DND-41 (cell line): ENCODE data around the gene POLN.

Experiments used
- ATAC-seq: fragments of 200-7000 bp; cut with Tn5 transposase; 3 replicates; pipeline ENCODE4 v1.9.1; 2021; ENCODE audit warnings: low read depth; ENCODE audit not compliant: insufficient read depth
- DNase-seq: peaks from one replicate; pipeline ENCODE4 v3.0.0-alpha.2; 2020
- H2AFZ ChIP-seq: 2 replicates; pipeline ENCODE4 v1.6.0; 2012; ENCODE audit warnings: low read depth, low read length
- H3K27ac ChIP-seq: 2 replicates; pipeline ENCODE4 v1.5.1; 2012; ENCODE audit warnings: low read length, inconsistent platforms
- H3K27me3 ChIP-seq: fragments of 200-600 bp; sonication (generic); 2 replicates; pipeline ENCODE4 v1.6.0; 2012; ENCODE audit warnings: low read length, mild to moderate bottlenecking, inconsistent platforms; ENCODE audit not compliant: insufficient read depth, poor library complexity
- H3K36me3 ChIP-seq: 2 replicates; pipeline ENCODE4 v1.5.1; 2012; ENCODE audit warnings: low read length, inconsistent platforms; ENCODE audit not compliant: insufficient read depth
- H3K4me1 ChIP-seq: 2 replicates; pipeline ENCODE4 v1.5.1; 2012; ENCODE audit warnings: mild to moderate bottlenecking, low read length; ENCODE audit not compliant: insufficient read depth
- H3K4me2 ChIP-seq: 2 replicates; pipeline ENCODE4 v1.6.0; 2012; ENCODE audit warnings: mild to moderate bottlenecking, moderate library complexity, low read length, inconsistent platforms; ENCODE audit not compliant: insufficient read depth
- H3K4me3 ChIP-seq, 2 experiments: fragments of 200-600 bp in 1 of 2; shearing (Covaris generic) in 1 of 2; 2 replicates each; pipeline ENCODE4 v1.5.1; 2012 to 2016; ENCODE audit warnings: inconsistent platforms in 2 of 2, low read length in 2 of 2, mild to moderate bottlenecking in 2 of 2, low read depth in 1 of 2, moderate library complexity in 1 of 2
- H3K79me2 ChIP-seq: 2 replicates; pipeline ENCODE4 v1.6.0; 2012; ENCODE audit warnings: low read length, inconsistent platforms; ENCODE audit not compliant: insufficient read depth
- H3K9ac ChIP-seq: 2 replicates; pipeline ENCODE4 v1.6.0; 2012; ENCODE audit warnings: low read depth, mild to moderate bottlenecking, inconsistent platforms, low read length, moderate library complexity
- H3K9me3 ChIP-seq: 2 replicates; pipeline ENCODE4 v1.5.1; 2012; ENCODE audit warnings: low read length, moderate library complexity, mild to moderate bottlenecking, inconsistent platforms; ENCODE audit not compliant: insufficient read depth, severe bottlenecking
- H4K20me1 ChIP-seq: 2 replicates; pipeline ENCODE4 v1.6.0; 2012; ENCODE audit warnings: low read length; ENCODE audit not compliant: insufficient read depth
- EZH2 ChIP-seq: IDR thresholded peaks from 3 replicates; pipeline ENCODE4 v1.6.1; 2012; ENCODE audit warnings: borderline replicate concordance, low read depth, mild to moderate bottlenecking, moderate library complexity, low read length, inconsistent platforms; ENCODE audit not compliant: severe bottlenecking
- TF ChIP-seq, protein P1 (sequence below): IDR thresholded peaks from 2 replicates; pipeline ENCODE4 v1.5.1; 2012; ENCODE audit warnings: borderline replicate concordance, low read length, moderate library complexity, mild to moderate bottlenecking; ENCODE audit not compliant: poor library complexity, severe bottlenecking; ENCODE audit errors: extremely low read depth

The POLN gene

DNA sequence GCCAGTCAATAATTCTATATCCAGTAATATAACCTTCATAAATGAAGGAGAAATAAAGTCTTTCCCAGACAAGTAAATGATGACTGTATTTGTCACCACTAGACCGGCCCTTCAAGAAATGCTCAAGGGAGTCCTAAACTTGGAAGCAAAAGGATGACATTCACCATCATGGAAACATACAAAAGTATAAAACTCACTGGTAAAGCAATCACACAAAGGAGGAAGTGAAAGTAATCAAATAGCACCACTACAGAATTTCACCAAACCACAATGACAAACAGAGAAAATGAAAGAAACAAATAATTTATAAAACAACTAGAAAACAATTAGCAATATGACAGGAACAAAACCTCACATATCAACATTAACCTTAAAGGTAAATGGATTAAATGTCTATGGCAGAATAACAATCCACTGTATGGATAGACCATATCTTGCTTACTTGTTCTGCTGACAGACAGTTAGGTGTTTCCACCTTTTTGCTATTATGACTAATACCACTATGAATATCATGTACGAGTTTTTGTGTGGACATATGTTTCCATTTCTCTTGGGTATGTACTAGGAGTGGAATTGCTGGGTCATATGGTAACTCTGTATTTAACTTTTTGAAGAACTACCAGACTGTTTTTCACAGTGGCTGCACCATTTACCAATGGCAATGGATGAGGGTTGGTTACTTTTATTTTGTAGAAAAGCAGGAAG, 137.9 kb downstream of the POLN start:
- TF ChIP-seq, protein P1, sequence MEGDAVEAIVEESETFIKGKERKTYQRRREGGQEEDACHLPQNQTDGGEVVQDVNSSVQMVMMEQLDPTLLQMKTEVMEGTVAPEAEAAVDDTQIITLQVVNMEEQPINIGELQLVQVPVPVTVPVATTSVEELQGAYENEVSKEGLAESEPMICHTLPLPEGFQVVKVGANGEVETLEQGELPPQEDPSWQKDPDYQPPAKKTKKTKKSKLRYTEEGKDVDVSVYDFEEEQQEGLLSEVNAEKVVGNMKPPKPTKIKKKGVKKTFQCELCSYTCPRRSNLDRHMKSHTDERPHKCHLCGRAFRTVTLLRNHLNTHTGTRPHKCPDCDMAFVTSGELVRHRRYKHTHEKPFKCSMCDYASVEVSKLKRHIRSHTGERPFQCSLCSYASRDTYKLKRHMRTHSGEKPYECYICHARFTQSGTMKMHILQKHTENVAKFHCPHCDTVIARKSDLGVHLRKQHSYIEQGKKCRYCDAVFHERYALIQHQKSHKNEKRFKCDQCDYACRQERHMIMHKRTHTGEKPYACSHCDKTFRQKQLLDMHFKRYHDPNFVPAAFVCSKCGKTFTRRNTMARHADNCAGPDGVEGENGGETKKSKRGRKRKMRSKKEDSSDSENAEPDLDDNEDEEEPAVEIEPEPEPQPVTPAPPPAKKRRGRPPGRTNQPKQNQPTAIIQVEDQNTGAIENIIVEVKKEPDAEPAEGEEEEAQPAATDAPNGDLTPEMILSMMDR = no peak
- no peak for TF ChIP-seq EZH2
- H3K79me2 ChIP-seq = no peaks in the 10 kb centered on the region
- no peak for DNase-seq
- no peak overlapping the region for H3K27ac ChIP-seq
- no peak for ATAC-seq
- no peaks in the 10 kb centered on the region for H3K36me3 ChIP-seq
- H3K27me3 ChIP-seq = no peaks in the 10 kb centered on the region
- H3K9ac ChIP-seq = no peak overlapping the region
- no peaks in the 10 kb centered on the region for H3K4me1 ChIP-seq
- no peak overlapping the region for H3K4me2 ChIP-seq
- no peaks in the 10 kb centered on the region for H4K20me1 ChIP-seq
- peaks cover 14% of the 10 kb centered on the region for H3K9me3 ChIP-seq
- no peak overlapping the region for H3K4me3 ChIP-seq
- H2AFZ ChIP-seq = no peak overlapping the region

DNA sequence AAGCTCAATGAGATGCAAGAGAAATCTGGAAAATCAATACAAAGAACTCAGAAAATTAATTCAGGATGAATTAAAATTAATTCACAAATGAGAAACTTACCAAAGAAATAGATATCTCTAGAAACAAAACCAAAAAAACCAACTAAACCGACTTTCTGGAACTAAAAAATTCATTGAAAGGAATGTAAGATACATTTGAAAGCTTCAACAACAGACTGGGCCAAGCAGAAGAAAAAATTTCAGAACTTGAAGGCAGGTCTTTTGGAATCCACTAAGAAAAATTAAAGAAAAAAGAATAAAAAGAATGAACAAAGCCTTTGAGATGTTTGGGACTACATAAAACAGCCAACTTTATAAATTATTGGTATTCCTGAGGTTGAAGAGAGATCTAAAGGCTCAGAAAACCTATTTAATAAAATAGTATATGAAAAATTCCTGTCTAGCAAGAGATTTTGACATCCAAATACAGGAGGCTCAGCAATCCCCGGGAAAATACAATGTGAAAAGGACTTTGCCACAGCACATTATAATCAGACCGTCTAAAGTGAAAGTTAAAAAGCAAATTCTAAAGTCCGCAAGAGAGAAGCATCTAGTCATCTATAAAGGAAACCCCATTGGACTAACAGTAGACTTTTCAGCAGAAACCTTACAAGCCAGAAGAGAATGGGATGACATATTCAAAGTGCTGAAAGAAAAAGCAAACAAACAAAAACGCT, 138.6 kb downstream of the POLN start:
- H2AFZ ChIP-seq = no peak overlapping the region
- H4K20me1 ChIP-seq = no peaks in the 10 kb centered on the region
- H3K9me3 ChIP-seq = peaks cover 14% of the 10 kb centered on the region

GRCh38 chr4:2102045-2102883, 139.7 kb downstream of the POLN start:
- no peaks in the 10 kb centered on the region for H4K20me1 ChIP-seq

More for the DNA sequence above, 138.6 kb downstream of the POLN start:
- Histone ChIP-seq H3K4me3 (no peak overlapping the region), H3K79me2 (no peaks in the 10 kb centered on the region), H3K4me1 (no peaks in the 10 kb centered on the region), H3K27ac (no peak overlapping the region), H3K36me3 (no peaks in the 10 kb centered on the region), H3K27me3 (no peaks in the 10 kb centered on the region), H3K4me2 (no peak overlapping the region), H3K9ac (no peak overlapping the region)
- no peak for TF ChIP-seq EZH2
- TF ChIP-seq, protein P1 = no peak
- ATAC-seq = no peak
- no peak for DNase-seq

More at GRCh38 chr4:2102045-2102883, 139.7 kb downstream of the POLN start:
- Histone ChIP-seq H3K36me3 (no peaks in the 10 kb centered on the region), H3K4me3 (no peak overlapping the region), H3K79me2 (no peaks in the 10 kb centered on the region), H3K27me3 (no peaks in the 10 kb centered on the region), H3K4me2 (no peak overlapping the region), H2AFZ (no peak overlapping the region), H3K9ac (no peak overlapping the region), H3K9me3 (peaks cover 14% of the 10 kb centered on the region), H3K4me1 (no peaks in the 10 kb centered on the region), H3K27ac (no peak overlapping the region)
- no peak for TF ChIP-seq EZH2
- TF ChIP-seq, protein P1 = no peak
- ATAC-seq (no peak), DNase-seq (no peak)
